ENCODE results near the gene WBP1L.
"Not testable (repeated sequence)": the region's sequence is repeated elsewhere in the genome, so short reads cannot be mapped to it uniquely, and the experiment has no call there.

Gene WBP1L

DNA sequence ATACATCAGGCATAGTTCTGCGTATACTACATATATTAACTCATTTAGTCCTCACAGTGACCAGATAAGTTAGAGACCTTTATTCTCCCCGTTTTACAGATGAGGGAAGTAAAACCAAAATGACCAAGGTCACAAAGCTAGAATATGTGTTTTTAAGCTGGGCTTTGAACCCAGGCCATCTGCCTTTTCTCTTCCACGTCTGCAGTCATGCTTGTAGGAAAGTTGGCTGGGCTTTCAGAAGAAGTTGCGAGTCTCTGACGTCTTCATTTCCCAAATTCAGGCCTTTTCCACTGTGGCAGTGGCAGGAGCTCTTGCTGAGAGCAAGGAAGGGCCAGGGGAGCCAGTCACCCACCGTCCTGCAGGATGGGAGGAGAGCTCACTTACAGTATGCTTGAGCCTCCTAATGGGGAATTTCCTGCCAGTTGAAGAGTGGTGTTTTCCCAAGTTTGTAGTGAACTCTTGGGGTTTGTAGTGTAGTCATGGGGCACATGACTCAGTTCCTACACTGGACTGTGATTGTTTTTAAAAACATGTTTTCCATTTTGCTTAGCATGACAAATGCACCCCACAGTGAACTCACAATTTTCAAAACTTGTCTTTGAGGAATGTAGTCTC lies 59.3 kb downstream of the WBP1L start:
- in situ Hi-C loops (cut with HindIII; ENCODE audit: low sequenced_read_pairs), result no loop called here

DNA sequence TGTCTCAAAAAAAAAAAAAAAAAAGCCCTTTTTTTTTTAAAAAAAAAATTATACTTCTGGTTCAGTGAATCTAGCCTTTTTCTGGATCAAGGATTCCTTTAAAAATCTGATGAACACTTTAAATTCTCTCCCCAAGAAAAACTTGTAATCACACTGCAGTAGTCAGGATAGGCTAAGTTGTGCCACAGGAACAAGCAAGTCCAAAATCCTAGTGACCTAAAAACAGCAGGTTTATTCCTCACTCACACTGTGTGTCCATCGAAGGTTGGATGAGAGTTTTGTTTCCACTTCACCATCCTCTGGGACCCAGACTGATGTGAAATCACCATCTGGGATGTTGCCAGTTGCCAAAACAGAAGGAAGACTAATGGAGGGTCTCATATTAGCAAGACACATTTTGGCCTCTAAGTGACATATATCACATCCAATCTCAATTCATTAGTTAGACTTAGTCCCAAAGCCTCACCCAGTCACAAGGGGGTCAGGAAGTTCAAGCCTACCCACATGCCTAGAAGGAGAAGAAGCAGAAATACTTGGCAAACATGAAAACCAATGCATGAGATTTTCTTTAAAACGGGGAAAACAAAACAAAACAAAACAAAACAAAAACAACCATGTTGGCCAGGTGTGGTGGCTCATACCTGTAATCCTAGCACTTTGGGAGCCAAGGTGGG lies 60.8 kb downstream of the WBP1L start:
- in situ Hi-C loops (cut with HindIII; ENCODE audit: low sequenced_read_pairs), result no loop called here

DNA sequence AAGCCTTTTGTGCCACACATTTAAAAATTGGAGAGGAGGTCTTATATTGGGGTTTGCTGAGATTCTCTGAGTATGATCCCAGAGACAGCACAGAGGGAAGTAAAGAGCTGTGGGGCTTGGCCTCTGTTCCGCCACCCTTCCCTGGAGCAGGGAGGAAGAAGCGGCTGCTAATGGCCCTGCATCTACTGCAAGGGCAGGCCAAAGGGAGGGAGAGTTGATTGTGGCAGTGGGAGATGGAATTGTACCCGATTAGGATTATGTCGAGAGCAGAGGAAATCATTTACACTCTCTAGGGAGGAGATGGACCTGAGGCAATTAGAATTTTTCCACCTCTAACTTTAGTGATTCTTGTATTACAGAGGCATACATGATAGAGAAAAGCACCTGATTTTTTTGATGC lies 64.6 kb downstream of the WBP1L start:
- in situ Hi-C loops (cut with HindIII; ENCODE audit: low sequenced_read_pairs), result no loop called here

DNA sequence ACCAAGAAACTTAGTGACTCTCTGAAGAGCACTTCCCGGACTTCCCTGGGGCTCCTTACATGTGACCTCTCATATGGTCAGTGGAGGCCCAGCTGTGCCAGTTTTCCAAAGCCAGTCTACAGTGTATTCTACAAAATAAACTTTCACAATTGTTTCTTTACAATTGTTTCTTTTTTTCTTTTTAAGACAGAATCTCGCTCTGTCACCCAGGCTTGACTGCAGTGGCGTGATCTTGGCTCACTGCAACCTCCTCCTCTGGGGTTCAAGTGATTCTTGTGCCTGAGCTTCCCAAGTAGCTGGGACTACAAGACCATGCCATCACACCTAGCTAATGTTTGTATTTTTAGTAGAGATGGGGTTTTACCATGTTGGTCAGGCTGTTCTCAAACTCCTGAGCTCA lies 67.6 kb downstream of the WBP1L start:
- in situ Hi-C loops (cut with HindIII; ENCODE audit: low sequenced_read_pairs), result no loop called here

DNA sequence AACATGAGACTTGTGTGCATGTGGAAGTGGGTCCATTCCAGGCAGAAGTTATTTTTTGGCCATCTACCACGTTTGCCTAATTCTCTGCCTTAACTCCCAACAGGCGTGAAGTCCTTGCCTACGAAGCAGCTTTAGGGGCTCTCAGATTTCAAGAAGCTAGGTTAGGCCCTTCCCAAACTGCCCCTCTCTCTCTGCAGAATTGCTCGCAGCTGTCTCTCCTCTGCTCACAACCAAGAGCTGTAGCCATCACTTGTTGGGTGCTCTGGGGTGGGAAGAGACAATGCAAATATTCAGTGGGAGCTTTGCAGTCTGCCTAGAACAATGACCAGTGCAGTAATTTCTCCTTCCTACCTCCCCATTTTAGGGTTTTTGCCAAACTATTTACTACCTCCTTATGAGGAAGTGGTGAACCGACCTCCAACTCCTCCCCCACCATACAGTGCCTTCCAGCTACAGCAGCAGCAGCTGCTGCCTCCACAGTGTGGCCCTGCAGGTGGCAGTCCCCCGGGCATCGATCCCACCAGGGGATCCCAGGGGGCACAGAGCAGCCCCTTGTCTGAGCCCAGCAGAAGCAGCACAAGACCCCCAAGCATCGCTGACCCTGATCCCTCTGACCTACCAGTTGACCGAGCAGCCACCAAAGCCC lies 68.6 kb downstream of the WBP1L start:
- in situ Hi-C loops (cut with HindIII; ENCODE audit: low sequenced_read_pairs), result no loop called here

DNA sequence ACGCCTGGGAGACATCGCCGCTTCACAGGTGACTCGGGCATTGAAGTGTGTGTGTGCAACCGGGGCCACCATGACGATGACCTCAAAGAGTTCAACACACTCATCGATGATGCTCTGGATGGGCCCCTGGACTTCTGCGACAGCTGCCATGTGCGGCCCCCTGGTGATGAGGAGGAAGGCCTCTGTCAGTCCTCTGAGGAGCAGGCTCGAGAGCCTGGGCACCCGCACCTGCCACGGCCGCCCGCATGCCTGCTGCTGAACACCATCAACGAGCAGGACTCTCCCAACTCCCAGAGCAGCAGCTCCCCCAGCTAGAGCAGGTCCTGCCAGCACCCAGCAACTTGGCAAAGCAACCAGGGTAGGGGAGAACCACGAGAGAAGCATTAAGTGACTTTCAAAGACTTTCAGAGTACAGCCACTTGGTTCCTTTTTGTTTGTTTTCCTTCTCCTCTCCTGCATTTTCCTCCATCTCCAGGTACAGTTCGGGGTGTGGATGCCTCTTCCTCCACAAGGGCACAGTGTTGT lies 69.3 kb downstream of the WBP1L start:
- in situ Hi-C loops (cut with HindIII; ENCODE audit: low sequenced_read_pairs), result no loop called here

DNA sequence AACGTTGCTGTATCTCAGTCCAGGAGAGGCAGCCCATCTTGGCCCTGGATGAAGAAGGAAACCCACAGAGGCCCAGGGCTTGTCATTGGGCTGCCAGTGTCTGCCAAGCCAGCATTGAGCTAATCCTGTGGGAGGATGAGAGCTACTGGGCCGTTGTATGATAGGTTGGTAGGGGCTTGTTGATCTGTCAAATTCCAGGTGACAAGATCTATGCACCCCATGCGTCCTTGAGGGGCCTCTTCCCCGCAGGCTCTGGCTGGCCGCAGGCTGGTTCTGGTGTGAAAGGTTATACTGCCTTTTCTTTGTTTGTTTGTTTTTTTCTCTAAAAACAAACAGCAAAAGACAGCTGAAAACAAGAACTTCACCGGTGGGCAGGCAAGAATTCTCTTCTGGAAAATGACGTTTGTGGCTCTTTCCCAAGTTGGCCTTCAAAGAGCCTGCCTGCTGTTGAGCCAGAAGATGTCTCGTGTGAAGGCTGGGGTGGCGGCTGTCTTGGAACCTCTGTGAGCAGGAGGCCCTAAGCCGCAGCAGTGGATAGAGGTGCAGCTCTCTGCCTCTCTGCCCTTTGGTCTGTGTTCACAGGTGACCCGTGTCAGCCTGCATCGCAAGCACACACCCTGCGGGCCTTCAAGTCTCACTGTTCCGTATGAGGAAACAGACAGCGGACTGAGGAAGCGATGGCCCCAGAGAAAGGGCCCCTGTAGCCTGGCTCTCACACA lies 70.1 kb downstream of the WBP1L start:
- in situ Hi-C loops (cut with HindIII; ENCODE audit: low sequenced_read_pairs), result no loop called here

GRCh38 chr10:102814453-102814871 lies 70.7 kb downstream of the WBP1L start:
- in situ Hi-C loops (cut with HindIII; ENCODE audit: low sequenced_read_pairs), result no loop called here

- in situ Hi-C loops (cut with HindIII; ENCODE audit: low sequenced_read_pairs), result no loop called here
These were observed 71.3 kb downstream of the WBP1L start for GRCh38 chr10:102814873-102815661.

DNA sequence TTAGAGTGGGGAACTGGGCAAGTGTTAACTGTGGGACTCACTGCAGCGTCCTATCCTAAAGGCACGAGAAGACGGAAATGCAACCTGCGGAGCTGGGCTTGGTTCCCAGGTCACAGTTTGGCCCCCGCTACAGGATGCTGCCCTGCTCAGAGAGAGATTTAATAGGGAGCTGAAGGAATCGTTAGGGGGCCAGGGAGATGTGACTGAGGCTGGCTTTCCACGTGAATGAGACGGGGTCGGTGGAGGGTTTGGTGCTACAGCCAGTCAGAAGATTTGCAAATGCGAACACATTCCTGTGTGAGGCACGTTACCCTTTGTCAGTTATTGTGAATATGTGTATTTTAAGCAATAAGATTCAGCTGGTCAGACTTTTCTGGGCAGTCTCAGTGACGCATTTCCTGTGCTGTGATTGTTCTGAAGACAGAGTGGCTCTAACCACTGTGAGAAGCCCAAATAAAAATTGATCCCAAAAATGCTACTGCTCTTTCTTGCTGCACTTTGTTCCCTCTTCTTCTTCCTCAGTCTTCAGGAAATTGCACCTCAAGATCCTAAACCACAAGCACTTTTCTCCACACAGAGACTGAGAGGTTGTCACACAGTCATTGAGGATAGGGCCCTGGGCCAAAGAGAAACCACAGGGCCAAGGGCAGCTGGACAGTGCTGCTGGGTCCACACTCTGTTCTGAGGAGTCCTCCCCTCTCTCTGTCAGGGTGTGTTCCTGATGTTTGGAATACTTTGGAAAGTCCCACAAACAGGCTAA lies 72.2 kb downstream of the WBP1L start:
- in situ Hi-C loops (cut with HindIII; ENCODE audit: low sequenced_read_pairs), result no loop called here

DNA sequence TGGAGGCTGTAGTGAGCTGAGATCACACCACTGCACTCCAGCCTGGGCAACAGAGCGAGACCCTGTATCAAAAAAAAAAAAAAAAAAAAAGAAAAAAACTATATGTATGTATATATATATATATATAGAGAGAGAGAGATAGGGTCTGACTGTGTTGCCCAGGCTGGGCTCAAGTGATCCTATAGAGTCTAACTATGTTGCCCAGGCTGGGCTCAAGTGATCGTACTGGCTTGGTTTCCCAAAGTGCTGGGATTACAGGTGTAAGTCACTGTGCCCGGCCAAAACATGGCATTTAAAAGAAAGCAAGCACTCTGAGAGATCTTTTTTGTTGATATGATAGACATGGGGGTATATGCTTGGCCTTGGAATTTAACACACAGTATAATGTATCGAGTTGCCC lies 73.4 kb downstream of the WBP1L start:
- in situ Hi-C loops (cut with HindIII; ENCODE audit: low sequenced_read_pairs), result no loop called here

GRCh38 chr10:102819054-102819453 lies 75.3 kb downstream of the WBP1L start:
- in situ Hi-C loops (cut with HindIII; ENCODE audit: low sequenced_read_pairs), result no loop called here

DNA sequence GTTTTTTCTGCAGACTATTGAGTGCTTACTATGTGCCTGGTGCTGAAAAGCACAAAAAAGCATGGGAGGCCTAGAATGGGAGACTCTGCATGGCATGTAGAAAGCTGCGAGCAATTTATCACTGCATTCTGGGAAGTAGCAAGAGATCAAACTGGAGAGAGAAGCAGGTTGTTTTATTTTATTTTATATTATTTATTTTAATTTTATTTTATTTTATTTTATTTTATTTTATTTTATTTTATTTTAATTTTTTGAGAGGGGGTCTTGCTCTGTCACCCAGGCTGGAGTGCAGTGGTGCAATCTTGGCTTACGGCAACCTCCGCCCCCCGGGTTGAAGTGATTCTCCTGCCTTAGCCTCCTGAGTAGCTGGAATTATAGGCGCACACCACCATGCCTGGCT lies 76.3 kb downstream of the WBP1L start:
- in situ Hi-C loops (cut with HindIII; ENCODE audit: low sequenced_read_pairs), result not testable (repeated sequence)

DNA sequence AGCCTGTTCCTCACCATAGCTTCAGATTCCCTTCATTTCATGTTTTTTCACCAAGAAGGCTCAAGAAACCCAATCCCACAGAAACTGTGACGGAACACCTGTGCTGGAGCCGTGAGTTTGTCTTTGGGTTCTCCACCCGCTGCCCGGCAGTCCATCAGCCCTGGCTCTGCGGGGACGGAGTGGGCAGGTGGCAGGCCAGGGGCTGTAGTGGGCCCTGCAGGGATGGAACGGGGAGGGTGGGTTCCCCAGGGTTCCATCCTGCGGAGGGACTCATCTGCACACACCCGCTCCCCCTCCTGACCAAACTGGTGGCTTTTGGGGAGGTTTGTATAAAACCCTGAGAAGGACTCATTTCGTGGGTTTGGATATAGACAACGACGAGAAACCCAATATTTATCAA lies 78.5 kb downstream of the WBP1L start:
- in situ Hi-C loops (cut with HindIII; ENCODE audit: low sequenced_read_pairs), result no loop called here

DNA sequence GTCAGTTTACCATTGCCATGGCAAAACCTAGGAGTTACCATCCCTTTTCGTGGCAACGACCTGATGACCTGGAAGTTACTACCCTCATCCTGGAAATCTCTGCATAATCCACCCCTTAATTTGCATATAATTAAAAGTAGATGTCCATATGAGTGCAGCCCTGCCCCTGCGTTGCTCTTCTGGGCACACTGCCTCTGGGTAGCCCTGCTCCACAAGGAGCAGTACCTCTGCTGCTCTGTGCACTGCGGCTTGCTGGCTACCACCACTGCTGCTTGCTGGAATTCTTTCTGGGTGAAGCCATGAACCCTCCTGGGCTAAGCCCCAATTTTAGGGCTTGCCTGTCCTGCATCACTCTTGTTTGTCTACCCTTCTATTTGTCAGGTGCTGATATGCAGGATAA lies 80.9 kb downstream of the WBP1L start:
- in situ Hi-C loops (cut with HindIII; ENCODE audit: low sequenced_read_pairs), result no loop called here

- in situ Hi-C loops (cut with HindIII; ENCODE audit: low sequenced_read_pairs), result no loop called here
These were observed 82.5 kb downstream of the WBP1L start for GRCh38 chr10:102826148-102826796.

DNA sequence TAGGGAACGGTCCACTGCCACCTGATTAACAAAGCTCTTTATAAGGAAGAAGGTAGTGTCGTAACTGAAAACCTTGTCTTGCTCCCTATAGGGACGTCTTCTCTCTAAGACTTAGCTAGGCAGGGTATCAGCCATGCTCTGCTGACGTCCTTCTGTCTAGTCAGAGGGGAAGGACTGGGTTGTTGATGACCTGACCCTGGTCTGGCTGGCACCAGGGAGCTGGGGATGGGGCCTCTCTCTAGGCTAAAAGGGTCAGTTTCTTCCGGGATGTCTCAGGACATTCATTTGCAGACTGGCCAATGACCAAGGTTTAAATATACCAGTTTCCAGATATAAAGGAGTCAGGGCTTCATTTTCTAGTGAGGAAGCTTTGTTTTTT lies 83.8 kb downstream of the WBP1L start:
- in situ Hi-C loops (cut with HindIII; ENCODE audit: low sequenced_read_pairs), result no loop called here

- in situ Hi-C loops (cut with HindIII; ENCODE audit: low sequenced_read_pairs), result no loop called here
These were observed 87.7 kb downstream of the WBP1L start for GRCh38 chr10:102831322-102832071.

DNA sequence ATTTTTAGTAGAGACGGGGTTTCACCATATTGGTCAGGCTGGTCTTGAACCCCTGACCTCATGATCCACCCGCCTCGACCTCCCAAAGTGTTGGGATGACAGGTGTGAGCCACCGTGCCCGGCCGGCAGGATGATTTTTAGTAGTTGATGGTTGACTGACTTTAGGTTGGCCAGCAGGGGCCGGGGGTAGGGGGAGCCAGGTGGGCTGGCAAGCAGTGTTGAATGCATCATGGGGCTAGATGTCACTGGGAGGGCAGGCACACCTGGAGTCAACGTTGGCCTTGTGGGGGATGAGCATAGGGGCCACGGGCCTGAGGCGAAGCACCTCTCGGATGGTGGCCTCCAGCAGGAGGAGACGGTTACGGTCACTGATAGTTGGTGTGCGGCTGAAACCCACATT lies 88.5 kb downstream of the WBP1L start:
- in situ Hi-C loops (cut with HindIII; ENCODE audit: low sequenced_read_pairs), result no loop called here
